Endothelial cell of umbilical vein (primary cell): ENCODE measurements around the gene NAV2. TPM values are rescaled to one million over a fixed set of nuclear protein-coding genes. Genes with fewer than 3 reads are reported as not detected.

ENCODE experiments used
- BruUV-seq: library from RNA; stranded (reverse); fragments of 400-500 nt; replicated peaks from 2 replicates; lab custom pipeline; 2021; lab: Mats Ljungman, UMichigan
- CTCF ChIA-PET: fragments of 300-600, 350-600 bp; sonication (Branson Sonifier 250); formaldehyde crosslinking; loops from one replicate; lab custom pipeline; 2021; ENCODE audit warnings: antibody characterized with exemption, inconsistent platforms; lab: Charles Lee
- POLR2A ChIA-PET: fragments of 300-600, 350-600 bp; sonication (Branson Sonifier 250); formaldehyde crosslinking; loops from one replicate; lab custom pipeline; 2021; ENCODE audit warnings: antibody characterized with exemption, inconsistent platforms; lab: Charles Lee
- DNase-seq: peaks from one replicate; pipeline ENCODE4 v3.0.0-alpha.2; 2011; ENCODE audit warnings: low read depth, low spot score
- FAIRE-seq: peaks from 2 replicates; lab custom pipeline; 2011; peaks lifted over from hg19 to GRCh38; lab: Jason Lieb, UNC
- H2AFZ ChIP-seq: 2 replicates; pipeline ENCODE4 v1.6.0; 2012; ENCODE audit warnings: low read depth, low read length, control low read depth, inconsistent platforms
- H3K27ac ChIP-seq: 2 replicates; pipeline ENCODE4 v1.5.1; 2011; ENCODE audit warnings: low read depth, mild to moderate bottlenecking, control low read depth, low read length, moderate library complexity; ENCODE audit not compliant: insufficient read depth
- H3K27me3 ChIP-seq, 2 experiments: 2 replicates each; pipeline versions ENCODE4 v1.6.0 to v1.6.1; 2011; ENCODE audit warnings: low read length in 2 of 2, mixed read lengths in 1 of 2; ENCODE audit not compliant: control insufficient read depth in 2 of 2, insufficient read depth in 2 of 2
- H3K36me3 ChIP-seq, 2 experiments: 2 replicates in 1 of 2; 3 replicates in 1 of 2; pipeline ENCODE4 v1.5.1; 2011; ENCODE audit warnings: low read length in 2 of 2, mild to moderate bottlenecking in 1 of 2, moderate library complexity in 1 of 2; ENCODE audit not compliant: control insufficient read depth in 2 of 2, insufficient read depth in 2 of 2; ENCODE audit errors: extremely low read depth in 1 of 2
- H3K4me1 ChIP-seq: 3 replicates; pipeline ENCODE4 v1.5.1; 2011; ENCODE audit warnings: mild to moderate bottlenecking, low read length; ENCODE audit not compliant: control insufficient read depth, insufficient read depth; ENCODE audit errors: extremely low read depth
- H3K4me2 ChIP-seq: 2 replicates; pipeline ENCODE4 v1.6.1; 2011; ENCODE audit warnings: low read length, control low read depth, mixed read lengths; ENCODE audit not compliant: insufficient read depth
- H3K4me3 ChIP-seq, 3 experiments: fragments of 200-600 bp in 1 of 3; sonication (generic), shearing (Covaris generic) in 1 of 3; replicated peaks in 1 of 3; 2 replicates each; pipeline ENCODE4 v1.5.1; 2011 to 2016; ENCODE audit warnings: control low read depth in 3 of 3, low read length in 3 of 3, mild to moderate bottlenecking in 2 of 3, inconsistent platforms in 1 of 3, low read depth in 1 of 3, moderate library complexity in 1 of 3; ENCODE audit not compliant: insufficient read depth in 1 of 3
- H3K79me2 ChIP-seq: 2 replicates; pipeline ENCODE4 v1.6.0; 2012; ENCODE audit warnings: low read length, inconsistent platforms; ENCODE audit not compliant: control insufficient read depth, insufficient read depth
- H3K9ac ChIP-seq: replicated peaks from 2 replicates; pipeline ENCODE3; 2011; ENCODE audit warnings: low read length, control low read depth; ENCODE audit not compliant: insufficient read depth; ENCODE audit errors: extremely low read depth
- H3K9me1 ChIP-seq: replicated peaks from 3 replicates; pipeline ENCODE4 v1.6.0; 2011; ENCODE audit warnings: mild to moderate bottlenecking, low read length; ENCODE audit not compliant: control insufficient read depth, insufficient read depth; ENCODE audit errors: extremely low read depth
- H3K9me3 ChIP-seq: replicated peaks from 2 replicates; pipeline ENCODE4 v1.5.1; 2012; ENCODE audit warnings: low read length, inconsistent platforms; ENCODE audit not compliant: control insufficient read depth, insufficient read depth
- H4K20me1 ChIP-seq: replicated peaks from 2 replicates; pipeline ENCODE3; 2011; ENCODE audit warnings: mild to moderate bottlenecking, low read length; ENCODE audit not compliant: control insufficient read depth, insufficient read depth; ENCODE audit errors: extremely low read depth
- CTCF ChIP-seq, 2 donors: IDR thresholded peaks; 1 replicate in 1 of 2; 2 replicates in 1 of 2; pipeline ENCODE4 v1.5.1; 2011; ENCODE audit warnings: low read length in 2 of 2, mild to moderate bottlenecking in 2 of 2, moderate library complexity in 2 of 2, control low read depth in 1 of 2, inconsistent platforms in 1 of 2, low read depth in 1 of 2; ENCODE audit not compliant: insufficient read depth in 1 of 2; ENCODE audit errors: extremely low read depth in 1 of 2
- EZH2 ChIP-seq: IDR thresholded peaks from 2 replicates; pipeline ENCODE4 v1.6.1; 2012; ENCODE audit warnings: borderline replicate concordance, low read depth, mild to moderate bottlenecking, moderate library complexity, low read length, inconsistent platforms; ENCODE audit not compliant: severe bottlenecking
- FOS ChIP-seq: IDR thresholded peaks from 2 replicates; pipeline ENCODE4 v1.6.1; 2011; ENCODE audit warnings: mild to moderate bottlenecking, low read length, moderate library complexity, borderline replicate concordance; ENCODE audit not compliant: insufficient read depth
- GATA2 ChIP-seq: IDR thresholded peaks from 2 replicates; pipeline ENCODE4 v1.7.0; 2011; ENCODE audit warnings: low read depth, mild to moderate bottlenecking, moderate library complexity, mixed read lengths, low read length; ENCODE audit not compliant: insufficient read length, insufficient read depth
- JUN ChIP-seq: IDR thresholded peaks from 2 replicates; pipeline ENCODE4 v1.6.1; 2011; ENCODE audit warnings: borderline replicate concordance, low read depth; ENCODE audit not compliant: insufficient read length, insufficient read depth
- MAX ChIP-seq: IDR thresholded peaks from 2 replicates; pipeline ENCODE4 v1.6.1; 2011; ENCODE audit not compliant: insufficient read depth, insufficient read length
- MYC ChIP-seq: IDR thresholded peaks from one replicate; pipeline ENCODE4 v1.6.1; 2011; ENCODE audit warnings: mild to moderate bottlenecking, low read depth, low read length
- POLR2A ChIP-seq: IDR thresholded peaks from 2 replicates; pipeline ENCODE4 v1.6.1; 2012; ENCODE audit warnings: low read depth, mild to moderate bottlenecking, control low read depth, low read length
- POLR2AphosphoS5 ChIP-seq: IDR thresholded peaks from 2 replicates; pipeline ENCODE4 v1.6.1; 2012; ENCODE audit warnings: low read depth, mild to moderate bottlenecking, control low read depth, low read length, moderate library complexity; ENCODE audit not compliant: insufficient read depth
- dilution Hi-C: fragments of 300-500 bp; cut with MboI; formaldehyde crosslinking; loops from one replicate; pipeline ENCODE4 v1.15.0; 2019; ENCODE audit warnings: low sequenced_read_pairs; ENCODE audit not compliant: extremely low pct_ligation_motif_present
- intact Hi-C: fragments of 100-400 bp; cut with micrococcal nuclease; formaldehyde crosslinking; loops from one replicate; pipeline ENCODE4 v1.10.0; 2022
- polyA plus RNA-seq, 4 experiments: library from polyadenylated mRNA; depleted of rRNA in 3 of 4; stranded (reverse) in 3 of 4; unstranded in 1 of 4; fragments of >200 nt; gene quantifications; 2 replicates each; pipeline versions ENCODE4 v1.2.1 to v1.2.3, GENCODE V29; 2011 to 2012; ENCODE audit warnings: missing spikeins in 1 of 4
- total RNA-seq: library from RNA; stranded (reverse); gene quantifications from 2 replicates; pipeline ENCODE4 v1.2.3, GENCODE V29; 2021

NAV2 gene
- total and polyA plus RNA-seq, 2 donors (not counting 3 experiments of a cell fraction or from before 2014, with no cell fraction given) = 10.9 to 68.0 TPM

- ChIA-PET POLR2A (no interaction called here), CTCF (no interaction called here)
- BruUV-seq = no TSS peak
- intact Hi-C loops (no loop called here), dilution Hi-C loops (no loop called here)
- no peak for FAIRE-seq
- H3K36me3 ChIP-seq = no peaks in the 10 kb centered on the region
- no peak overlapping the region for H3K27ac ChIP-seq
- H3K9me1 ChIP-seq = no peaks in the 10 kb centered on the region
- no peak for DNase-seq
- no peaks in the 10 kb centered on the region for H3K27me3 ChIP-seq
- H4K20me1 ChIP-seq = no peaks in the 10 kb centered on the region
- H3K4me3 ChIP-seq = no peak overlapping the region
- TF ChIP-seq POLR2AphosphoS5 (no peak), MAX (no peak), CTCF (IDR thresholded peaks at IDR 0.05; ENCODE audit: extremely low read depth in 1 of 2, insufficient read depth in 1 of 2, low read depth in 1 of 2, low read length in 2 of 2) (no peak), EZH2 (no peak)
- no peaks in the 10 kb centered on the region for H3K9me3 ChIP-seq
- no peak overlapping the region for H3K9ac ChIP-seq
- no peak overlapping the region for H3K4me2 ChIP-seq
- H3K79me2 ChIP-seq = peaks cover 80% of the 10 kb centered on the region
- H2AFZ ChIP-seq = no peak overlapping the region
- H3K4me1 ChIP-seq = no peaks in the 10 kb centered on the region
Observed at GRCh38 chr11:19821412-19821875, 108.8 kb downstream of the NAV2 start.

GRCh38 chr11:19821993-19822392, 109.4 kb downstream of the NAV2 start:
- H4K20me1 ChIP-seq = no peaks in the 10 kb centered on the region
- H3K27me3 ChIP-seq = no peaks in the 10 kb centered on the region
- BruUV-seq = no TSS peak
- H3K9me1 ChIP-seq = no peaks in the 10 kb centered on the region
- H3K9me3 ChIP-seq = no peaks in the 10 kb centered on the region
- intact Hi-C loops = no loop called here
- ChIA-PET POLR2A (no interaction called here), CTCF (no interaction called here)
- peaks cover 82% of the 10 kb centered on the region for H3K79me2 ChIP-seq
- FAIRE-seq (no peak), DNase-seq (no peak)
- no peak overlapping the region for H3K27ac ChIP-seq
- no peak overlapping the region for H3K4me2 ChIP-seq
- H2AFZ ChIP-seq = no peak overlapping the region
- no peaks in the 10 kb centered on the region for H3K36me3 ChIP-seq
- H3K4me1 ChIP-seq = no peaks in the 10 kb centered on the region
- dilution Hi-C loops = no loop called here
- H3K9ac ChIP-seq = no peak overlapping the region
- no peak for TF ChIP-seq POLR2AphosphoS5
- TF ChIP-seq GATA2 = no peak
- TF ChIP-seq CTCF (IDR thresholded peaks at IDR 0.05; ENCODE audit: extremely low read depth in 1 of 2, insufficient read depth in 1 of 2, low read depth in 1 of 2, low read length in 2 of 2) = no peak
- no peak for TF ChIP-seq EZH2
- TF ChIP-seq JUN = no peak
- no peak for TF ChIP-seq MYC
- no peak for TF ChIP-seq POLR2A
- TF ChIP-seq FOS = no peak
- no peak for TF ChIP-seq MAX
- no peak overlapping the region for H3K4me3 ChIP-seq
